ENCODE results near the gene PDE6B. TPM values are rescaled to one million over a fixed set of nuclear protein-coding genes. Genes with fewer than 3 reads are reported as not detected.

The PDE6B gene
- total RNA-seq, 1 experiment from 2014 or later, result 10.8 TPM

DNA sequence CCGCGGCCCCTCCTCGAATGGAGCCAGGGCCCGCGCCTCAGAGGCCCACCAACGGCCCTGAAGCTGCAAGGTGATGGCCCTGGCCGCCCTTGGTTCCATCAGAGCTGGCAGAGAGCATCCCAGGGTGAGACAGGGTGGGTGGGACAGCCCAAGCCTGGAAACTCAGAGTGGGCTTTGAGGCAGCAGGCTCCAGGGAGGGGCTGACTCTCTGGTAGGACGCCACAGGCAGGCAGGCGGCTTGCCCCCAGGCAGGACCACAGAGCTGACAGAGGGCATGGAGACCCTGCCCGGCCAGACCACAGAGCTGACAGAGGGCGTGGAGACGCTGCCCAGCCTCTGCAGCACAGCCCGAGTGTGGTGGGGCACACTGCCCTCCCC, 53.7 kb downstream of the PDE6B start:
- Histone ChIP-seq H3K23ac (ENCODE audit: insufficient read length, low read depth, low read length) (no peak overlapping the region), H4K91ac (ENCODE audit: insufficient read length, low read depth, low read length) (no peak overlapping the region), H2AFZ (ENCODE audit: low read length) (no peak overlapping the region), H3K14ac (ENCODE audit: insufficient read depth, low read length) (no peak overlapping the region), H3K9ac (ENCODE audit: extremely low read depth, insufficient read length, low read length) (no peak overlapping the region), H3K9me3 (ENCODE audit: control insufficient read depth, low read depth, low read length) (no peaks in the 10 kb centered on the region), H4K20me1 (ENCODE audit: control insufficient read depth, insufficient read depth, insufficient read length) (no peaks in the 10 kb centered on the region), H3K27me3 (ENCODE audit: insufficient read depth, low read length) (no peaks in the 10 kb centered on the region), H4K8ac (replicated peaks; ENCODE audit: insufficient read length, low read depth, low read length) (no peak overlapping the region), H2BK120ac (ENCODE audit: low read depth, low read length, poor library complexity, severe bottlenecking) (no peak overlapping the region), H2BK12ac (ENCODE audit: insufficient read length, low read depth, low read length) (no peak overlapping the region), H2BK20ac (ENCODE audit: low read depth, low read length, poor library complexity, severe bottlenecking) (no peak overlapping the region), H2AK5ac (ENCODE audit: insufficient read length, low read length) (no peak overlapping the region), H3K4me1 (ENCODE audit: insufficient read depth, low read length) (no peaks in the 10 kb centered on the region), H3K56ac (ENCODE audit: insufficient read length, low read depth, low read length) (no peak overlapping the region), H4K5ac (ENCODE audit: insufficient read length, low read depth, low read length) (no peak overlapping the region), H2BK15ac (ENCODE audit: low read depth, low read length) (no peak overlapping the region), H3K79me1 (ENCODE audit: insufficient read depth, low read depth, low read length, poor library complexity, severe bottlenecking) (no peaks in the 10 kb centered on the region), H3K4me2 (ENCODE audit: insufficient read depth, insufficient read length, low read length) (no peak overlapping the region), H3K23me2 (ENCODE audit: insufficient read length, low read depth, low read length, poor library complexity, severe bottlenecking) (peaks cover 14% of the 10 kb centered on the region), H3K18ac (ENCODE audit: insufficient read length, low read depth, low read length) (no peak overlapping the region), H3K79me2 (ENCODE audit: insufficient read depth, low read length) (no peaks in the 10 kb centered on the region), H2BK5ac (ENCODE audit: insufficient read length, low read length) (no peak overlapping the region), H3T11ph (ENCODE audit: low read length) (no peak overlapping the region), H3K4ac (ENCODE audit: low read depth, low read length) (no peak overlapping the region), H3K27ac (ENCODE audit: insufficient read length, low read depth, low read length) (no peak overlapping the region)
- DNase-seq, result no peak
- Mint-ChIP-seq H3K27me3 (ENCODE audit: low read depth) (peaks cover 11% of the 10 kb centered on the region), H3K4me3 (no peak overlapping the region), H3K27ac (no peak overlapping the region), H3K9me3 (no peaks in the 10 kb centered on the region), H3K36me3 (ENCODE audit: insufficient read depth in 1 of 3, low read depth in 3 of 3) (no peaks in the 10 kb centered on the region; a peak in 2 of 7 replicates), H3K4me1 (peaks cover 2 to 17% of the 10 kb centered on the region in 2 experiments)
- WGBS (ENCODE audit: extremely low coverage, insufficient read length, low lambda C conversion rate), result no CpG with 5 or more reads among the region's 13 CpGs
- TF ChIP-seq CTCF (conservative IDR thresholded peaks at IDR 0.05), result no peak

All from H9 (cell line).